Activated CD4-positive, alpha-beta T cell treated with anti-CD3 and anti-CD28 coated beads for 36 hours (primary cell): ENCODE measurements around the gene NAALAD2. TPM values are rescaled to one million over a fixed set of nuclear protein-coding genes. Genes with fewer than 3 reads are reported as not detected.
"Not testable (repeated sequence)": the region's sequence is repeated elsewhere in the genome, so short reads cannot be mapped to it uniquely, and the experiment has no call there.

Experiments
- ATAC-seq: fragments of 200-7000 bp; cut with Tn5 transposase; one replicate; pipeline ENCODE4 v1.10.0; 2021; ENCODE audit warnings: mild to moderate bottlenecking, moderate library complexity
- CTCF ChIA-PET: fragments of 350-600 bp; sonication (Branson Sonifier 250); formaldehyde crosslinking; loops from one replicate; lab custom pipeline; 2021; ENCODE audit warnings: antibody characterized with exemption; lab: Charles Lee
- POLR2A ChIA-PET: fragments of 350-600 bp; sonication (Branson Sonifier 250); formaldehyde crosslinking; loops from one replicate; lab custom pipeline; 2021; ENCODE audit warnings: antibody characterized with exemption, inconsistent platforms; lab: Charles Lee
- DNase-seq: peaks from one replicate; pipeline ENCODE4 v3.0.0-alpha.2; 2020
- H3K27ac Mint-ChIP-seq: one replicate; pipeline ENCODE4 v1.8.0; 2021; ENCODE audit warnings: mixed read lengths
- H3K27me3 Mint-ChIP-seq: one replicate; pipeline ENCODE4 v1.8.0; 2021; ENCODE audit warnings: mixed read lengths
- H3K36me3 Mint-ChIP-seq: one replicate; pipeline ENCODE4 v1.8.0; 2021; ENCODE audit warnings: low read depth, mixed read lengths
- H3K4me1 Mint-ChIP-seq: one replicate; pipeline ENCODE4 v1.8.0; 2021; ENCODE audit warnings: mixed read lengths
- H3K4me3 Mint-ChIP-seq: one replicate; pipeline ENCODE4 v1.8.0; 2021; ENCODE audit warnings: mild to moderate bottlenecking, moderate library complexity, mixed read lengths
- H3K9me3 Mint-ChIP-seq: one replicate; pipeline ENCODE4 v1.8.0; 2021; ENCODE audit warnings: low read depth, mixed read lengths
- intact Hi-C, 2 experiments: fragments of 100-400 bp; cut with DNase I in 1 of 2; cut with micrococcal nuclease in 1 of 2; formaldehyde crosslinking; loops; one replicate each; pipeline versions ENCODE4 v1.14.2 to v1.15.1; 2022 to 2024; cut with DNase I, micrococcal nuclease
- total RNA-seq, 2 experiments: library from RNA; stranded (reverse); gene quantifications; one replicate each; pipeline ENCODE4 v1.2.3, GENCODE V29; 2021

The NAALAD2 gene
- total RNA-seq, 2 experiments from 2014 or later, result not detected

DNA sequence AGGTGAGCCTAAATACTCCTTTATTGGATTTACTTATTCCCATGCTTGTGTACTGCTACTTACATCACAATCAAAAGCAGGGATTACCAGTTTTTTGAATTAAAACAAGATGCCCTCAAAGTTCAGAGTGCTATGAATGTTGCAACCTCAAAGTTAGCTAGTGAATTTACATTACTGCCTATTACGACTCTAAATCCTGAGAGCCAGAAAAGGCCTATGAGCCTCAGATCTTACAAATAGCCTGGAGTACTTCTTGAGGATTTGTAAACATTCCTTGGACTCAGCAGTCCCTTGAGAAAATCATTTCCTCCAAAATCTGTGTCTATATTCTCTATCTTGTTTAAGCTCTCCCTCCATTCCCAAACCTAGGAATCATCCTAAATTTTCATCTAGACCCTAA lies 62.9 kb downstream of the NAALAD2 start:
- DNase-seq (no peak), ATAC-seq (no peak)
- ChIA-PET CTCF (interaction anchor here (0.8 to 0.9 kb wide), 2 partner anchors 12 to 607 kb away, joined by 3 read pairs; no protein-coding TSS in a partner anchor), POLR2A (no interaction called here)
- Mint-ChIP-seq H3K27me3 (no peaks in the 10 kb centered on the region), H3K9me3 (no peaks in the 10 kb centered on the region), H3K27ac (no peak overlapping the region), H3K36me3 (peaks cover 33% of the 10 kb centered on the region), H3K4me3 (no peak overlapping the region), H3K4me1 (peaks cover 6% of the 10 kb centered on the region)
- intact Hi-C loops, result no loop called here

DNA sequence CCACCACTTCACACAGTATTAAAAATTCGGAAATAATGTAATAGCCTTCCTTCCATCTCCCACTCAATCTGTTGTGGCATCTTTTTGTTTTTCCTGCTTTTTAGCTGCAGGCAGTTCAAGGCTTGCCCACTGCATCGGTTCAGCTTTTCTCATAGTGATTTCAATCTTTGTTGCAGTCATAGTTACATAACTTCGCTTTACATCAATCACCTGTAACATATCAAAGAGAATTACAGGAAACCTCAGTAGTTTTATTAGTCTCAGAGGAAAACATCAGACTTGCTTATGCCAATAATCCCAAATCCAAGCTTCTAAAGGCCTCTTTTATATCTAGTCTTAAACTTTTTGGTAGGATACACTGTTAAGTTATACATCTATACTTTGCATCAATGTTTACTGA lies 67.9 kb downstream of the NAALAD2 start:
- ChIA-PET CTCF (interaction anchor here (0.7 kb wide), 1 partner anchor 16 kb away, joined by 4 read pairs; no protein-coding TSS in a partner anchor), POLR2A (no interaction called here)
- H3K27me3 Mint-ChIP-seq, result no peaks in the 10 kb centered on the region
- DNase-seq (no peak), ATAC-seq (no peak)
- peaks cover 11% of the 10 kb centered on the region for H3K4me1 Mint-ChIP-seq
- intact Hi-C loops, result no loop called here
- no peak overlapping the region for H3K4me3 Mint-ChIP-seq
- peak overlapping the region; percentile 69 for H3K27ac Mint-ChIP-seq
- H3K9me3 Mint-ChIP-seq, result no peaks in the 10 kb centered on the region
- H3K36me3 Mint-ChIP-seq, result peaks cover 46% of the 10 kb centered on the region

DNA sequence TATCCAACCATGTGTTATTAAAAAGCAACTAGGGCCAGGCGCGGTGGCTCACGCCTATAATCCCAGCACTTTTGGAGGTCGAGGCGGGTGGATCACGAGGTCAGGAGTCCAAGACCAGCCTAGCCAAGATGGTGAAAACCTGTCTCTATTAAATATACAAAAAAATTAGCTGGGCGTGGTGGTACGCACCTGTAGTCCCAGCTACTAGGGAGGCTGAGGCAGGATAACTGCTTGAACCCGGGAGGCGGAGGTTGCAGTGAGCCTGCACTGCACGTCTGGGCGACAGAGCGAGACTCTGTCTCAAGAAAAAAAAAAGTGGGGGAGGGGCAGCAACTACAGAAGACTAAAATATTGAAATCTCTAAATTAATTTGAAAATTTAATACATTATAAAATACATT lies 69.9 kb downstream of the NAALAD2 start:
- Mint-ChIP-seq H3K36me3 (peaks cover 49% of the 10 kb centered on the region), H3K27ac (no peak overlapping the region), H3K27me3 (no peaks in the 10 kb centered on the region), H3K9me3 (no peaks in the 10 kb centered on the region), H3K4me1 (peaks cover 11% of the 10 kb centered on the region), H3K4me3 (no peak overlapping the region)
- ChIA-PET POLR2A (no interaction called here), CTCF (interaction anchor here (0.6 to 2.2 kb wide), 17 partner anchors 9 to 122 kb away, joined by 3 to 24 read pairs (median 4); partner anchors contain the start of genes CHORDC1 and NAALAD2)
- DNase-seq, result no peak
- ATAC-seq, result no peak
- intact Hi-C loops, result loop anchor here (2.0 kb wide), 2 partner anchors 18 to 254 kb away; partner anchors contain the start of gene CHORDC1 (in 1 of the 2)

DNA sequence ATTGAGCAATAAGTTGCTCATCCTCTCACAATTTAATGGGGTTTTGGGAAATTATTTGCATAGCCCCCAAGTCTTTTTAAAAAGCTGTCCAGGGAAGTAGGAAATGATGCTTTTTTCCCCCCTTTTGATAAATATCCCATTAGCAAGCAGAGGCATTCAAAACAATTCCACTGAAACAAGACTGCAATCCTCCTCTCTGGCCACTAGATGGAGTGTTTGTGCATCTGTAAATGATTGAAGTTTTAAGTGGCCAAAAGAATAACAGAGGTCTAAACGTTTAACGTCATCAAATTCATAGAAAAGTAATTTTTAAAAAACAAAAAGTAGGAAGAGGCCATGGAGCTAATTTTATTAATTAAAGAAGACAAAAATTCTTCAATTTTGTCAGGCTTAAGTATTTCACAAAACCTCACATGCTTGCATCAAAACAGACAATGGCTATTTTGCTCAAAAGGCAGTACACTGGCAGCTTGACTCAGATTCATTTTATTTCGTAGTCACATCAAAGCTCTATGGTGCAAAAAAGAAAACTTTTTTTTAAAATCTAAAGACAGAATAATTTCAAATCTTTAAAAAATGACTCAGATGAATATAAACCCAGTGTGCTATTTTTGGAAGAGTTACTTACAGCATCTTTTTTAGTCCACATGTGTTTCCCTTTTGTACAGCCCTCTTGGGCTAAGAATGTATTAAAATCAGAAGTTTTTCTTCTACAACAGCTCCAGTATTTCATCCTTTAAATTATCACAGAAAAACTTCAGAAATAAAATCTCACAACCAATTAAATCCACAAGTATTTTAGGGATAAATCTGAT lies 70.6 kb downstream of the NAALAD2 start:
- peak overlapping the region; percentile 39 for H3K27ac Mint-ChIP-seq
- H3K9me3 Mint-ChIP-seq, result no peaks in the 10 kb centered on the region
- intact Hi-C loops, result loop anchor here (1.0 to 2.0 kb wide), 3 partner anchors 18 to 254 kb away; partner anchors contain the start of gene CHORDC1 (in 2 of the 2)
- peaks cover 55% of the 10 kb centered on the region for H3K36me3 Mint-ChIP-seq
- ChIA-PET POLR2A (no interaction called here), CTCF (interaction anchor here (0.6 to 2.2 kb wide), 19 partner anchors 9 to 174 kb away, joined by 3 to 24 read pairs (median 3); partner anchors contain the start of genes CHORDC1 and NAALAD2)
- H3K4me1 Mint-ChIP-seq, result peaks cover 15% of the 10 kb centered on the region
- DNase-seq (peak; percentile 11), ATAC-seq (peak; percentile 42)
- H3K4me3 Mint-ChIP-seq, result no peak overlapping the region
- no peaks in the 10 kb centered on the region for H3K27me3 Mint-ChIP-seq

DNA sequence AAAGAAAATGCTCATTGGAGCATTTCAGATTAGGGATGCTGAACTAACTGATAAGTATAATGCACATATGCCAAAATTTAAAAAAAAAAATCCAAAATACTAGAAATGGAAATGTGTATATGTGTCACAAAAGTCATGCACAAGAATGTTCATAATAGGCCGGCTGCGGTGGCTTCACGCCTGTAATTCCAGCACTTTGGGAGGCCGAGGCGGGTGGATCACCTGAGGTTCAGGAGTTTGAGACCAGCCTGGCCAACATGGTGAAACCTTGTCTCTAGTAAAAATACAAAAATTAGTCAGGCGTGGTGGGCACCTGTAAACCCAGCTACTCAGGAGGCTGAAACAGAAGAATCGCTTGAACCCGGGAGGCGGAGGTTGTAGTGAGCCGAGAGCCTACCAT lies 73.5 kb downstream of the NAALAD2 start:
- DNase-seq, H3K27me3 Mint-ChIP-seq, CTCF ChIA-PET, POLR2A ChIA-PET, H3K27ac Mint-ChIP-seq, H3K4me3 Mint-ChIP-seq, intact Hi-C loops, ATAC-seq, H3K9me3 Mint-ChIP-seq: not testable (repeated sequence)
- peaks cover 48% of the 10 kb centered on the region for H3K36me3 Mint-ChIP-seq
- peaks cover 13% of the 10 kb centered on the region for H3K4me1 Mint-ChIP-seq

DNA sequence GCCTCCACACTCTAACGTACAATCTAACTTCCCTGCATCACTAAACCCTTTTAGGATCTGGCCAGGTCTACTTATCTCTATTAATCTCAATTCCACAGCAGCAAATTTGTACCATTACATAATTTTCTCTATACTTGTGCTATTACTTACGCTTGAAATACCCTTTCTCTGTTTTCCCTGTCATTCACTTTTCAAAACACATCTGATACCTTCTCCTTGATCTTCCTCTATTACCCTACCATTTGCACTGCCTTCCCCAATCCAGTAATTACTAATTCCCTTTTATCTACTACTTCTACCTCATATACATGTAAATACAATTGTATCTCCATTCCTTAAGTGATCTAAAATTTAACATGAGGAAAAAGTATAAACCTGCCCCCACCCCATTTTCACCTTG lies 74.4 kb downstream of the NAALAD2 start:
- ChIA-PET POLR2A (interaction anchor here (0.6 kb wide), 1 partner anchor 79 kb away, joined by 5 read pairs; no protein-coding TSS in a partner anchor), CTCF (interaction anchor here (1.0 kb wide), 1 partner anchor 16 kb away, joined by 4 read pairs; no protein-coding TSS in a partner anchor)
- Mint-ChIP-seq H3K27me3 (no peaks in the 10 kb centered on the region), H3K36me3 (peaks cover 51% of the 10 kb centered on the region), H3K4me3 (no peak overlapping the region), H3K9me3 (no peaks in the 10 kb centered on the region), H3K27ac (peak overlapping the region; percentile 38), H3K4me1 (peaks cover 13% of the 10 kb centered on the region)
- intact Hi-C loops, result no loop called here
- ATAC-seq, result no peak
- DNase-seq, result no peak

DNA sequence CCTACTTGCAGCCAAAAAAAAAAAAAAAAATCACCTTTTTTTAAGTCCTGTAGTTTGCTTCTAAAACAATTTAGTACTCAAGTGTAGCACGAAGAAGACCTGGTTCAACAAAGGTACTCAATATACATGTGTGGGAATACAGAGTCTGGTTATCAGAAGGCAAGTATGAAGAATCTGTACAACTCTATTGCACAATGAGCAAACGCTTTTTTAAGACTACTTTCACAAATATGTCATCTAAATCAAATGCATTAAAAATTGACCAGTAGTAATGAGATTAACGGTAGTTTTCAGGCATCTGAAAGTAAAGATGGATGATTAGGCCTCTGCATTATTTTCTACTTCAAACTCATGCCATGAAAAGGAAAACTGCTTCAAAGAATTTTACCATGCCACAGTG lies 78.9 kb downstream of the NAALAD2 start:
- Mint-ChIP-seq H3K4me3 (no peak overlapping the region), H3K27ac (peak overlapping the region; percentile 15), H3K4me1 (peaks cover 27% of the 10 kb centered on the region), H3K27me3 (no peaks in the 10 kb centered on the region), H3K36me3 (peaks cover 44% of the 10 kb centered on the region), H3K9me3 (no peaks in the 10 kb centered on the region)
- ATAC-seq (no peak), DNase-seq (no peak)
- intact Hi-C loops, result no loop called here
- ChIA-PET POLR2A (no interaction called here), CTCF (interaction anchor here (1.9 kb wide), 1 partner anchor 9 kb away, joined by 13 read pairs; no protein-coding TSS in a partner anchor)

DNA sequence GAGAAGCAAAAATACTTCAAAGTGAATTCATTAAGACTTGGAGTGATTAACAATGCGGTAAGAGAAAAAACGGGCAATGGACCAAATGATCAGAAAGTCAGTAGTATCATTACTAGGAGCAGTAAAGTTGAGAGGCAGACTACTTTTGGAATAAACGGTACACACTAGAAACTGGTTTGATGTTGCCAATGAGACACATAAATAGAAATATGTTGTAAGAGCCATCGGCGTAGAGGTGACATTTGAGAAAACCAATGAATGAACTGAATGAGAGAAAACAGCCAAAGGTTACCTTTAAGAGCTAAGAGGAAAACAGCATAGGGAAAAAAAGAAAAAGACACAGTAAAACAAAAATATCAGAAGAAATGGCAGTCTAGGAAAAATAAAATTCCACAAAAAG lies 82.1 kb downstream of the NAALAD2 start:
- Mint-ChIP-seq H3K4me1 (peaks cover 52% of the 10 kb centered on the region), H3K4me3 (no peak overlapping the region), H3K27me3 (no peaks in the 10 kb centered on the region), H3K9me3 (no peaks in the 10 kb centered on the region), H3K36me3 (peaks cover 52% of the 10 kb centered on the region), H3K27ac (peak overlapping the region; percentile 63)
- POLR2A ChIA-PET, result no interaction called here
- DNase-seq (no peak), ATAC-seq (no peak)
- CTCF ChIA-PET, result interaction anchor here (1.1 kb wide), 1 partner anchor 11 kb away, joined by 3 read pairs; no protein-coding TSS in a partner anchor
- intact Hi-C loops, result no loop called here

DNA sequence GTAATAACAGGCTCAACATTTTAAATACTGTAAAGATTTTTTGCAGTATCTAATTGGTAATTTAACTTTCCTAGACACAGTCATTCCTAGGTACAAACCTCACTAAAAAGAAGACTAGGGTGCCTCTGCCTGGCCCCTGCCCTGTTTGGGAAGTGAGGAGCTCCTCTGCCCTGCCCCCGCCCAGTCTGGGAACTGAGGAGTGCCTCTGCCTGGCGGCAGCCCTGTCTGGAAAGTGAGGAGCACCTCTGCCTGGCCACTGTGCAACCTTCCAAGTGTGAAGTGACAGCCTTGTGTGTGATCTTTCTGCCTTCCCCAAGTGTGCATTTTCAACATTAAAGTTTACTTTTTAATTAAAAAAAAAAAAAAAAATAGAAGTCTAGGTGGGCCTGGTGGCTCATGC lies 84.1 kb downstream of the NAALAD2 start:
- peaks cover 48% of the 10 kb centered on the region for H3K36me3 Mint-ChIP-seq
- DNase-seq (peak; percentile 31), ATAC-seq (no peak)
- H3K27ac Mint-ChIP-seq, result no peak overlapping the region
- no peaks in the 10 kb centered on the region for H3K9me3 Mint-ChIP-seq
- H3K27me3 Mint-ChIP-seq, result no peaks in the 10 kb centered on the region
- intact Hi-C loops, result no loop called here
- ChIA-PET POLR2A (no interaction called here), CTCF (interaction anchor here (0.5 to 1.0 kb wide), 2 partner anchors 14 to 16 kb away, joined by 3 to 4 read pairs; no protein-coding TSS in a partner anchor)
- peaks cover 52% of the 10 kb centered on the region for H3K4me1 Mint-ChIP-seq
- H3K4me3 Mint-ChIP-seq, result no peak overlapping the region

DNA sequence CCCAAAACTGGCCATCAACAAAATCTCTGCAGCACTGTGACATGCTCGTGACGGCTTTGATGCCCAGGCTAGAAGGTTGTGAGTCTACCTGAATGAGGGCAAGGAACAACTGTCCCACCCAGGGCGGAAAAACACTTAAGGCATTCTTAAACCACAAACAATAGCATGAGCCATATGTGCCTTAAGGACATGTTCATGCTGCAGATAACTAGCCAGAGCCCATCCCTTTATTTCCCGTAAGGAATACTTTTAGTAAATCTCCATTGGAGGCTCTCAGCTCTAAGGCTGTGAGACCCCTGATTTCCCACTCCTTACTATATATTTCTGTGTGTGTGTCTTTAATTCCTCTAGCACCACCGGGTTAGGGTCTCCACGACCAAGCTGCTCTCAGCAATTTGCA lies 85.0 kb downstream of the NAALAD2 start:
- H3K36me3 Mint-ChIP-seq, result peaks cover 45% of the 10 kb centered on the region
- CTCF ChIA-PET, result interaction anchor here (5.2 kb wide), 1 partner anchor 15 kb away, joined by 24 read pairs; no protein-coding TSS in a partner anchor
- DNase-seq, result no peak
- no peaks in the 10 kb centered on the region for H3K27me3 Mint-ChIP-seq
- no peaks in the 10 kb centered on the region for H3K9me3 Mint-ChIP-seq
- peak overlapping the region; percentile 78 for H3K27ac Mint-ChIP-seq
- peak overlapping the region; percentile 94 for H3K4me3 Mint-ChIP-seq
- intact Hi-C loops, result no loop called here
- H3K4me1 Mint-ChIP-seq, result peaks cover 54% of the 10 kb centered on the region
- POLR2A ChIA-PET, result no interaction called here
- ATAC-seq, result no peak

DNA sequence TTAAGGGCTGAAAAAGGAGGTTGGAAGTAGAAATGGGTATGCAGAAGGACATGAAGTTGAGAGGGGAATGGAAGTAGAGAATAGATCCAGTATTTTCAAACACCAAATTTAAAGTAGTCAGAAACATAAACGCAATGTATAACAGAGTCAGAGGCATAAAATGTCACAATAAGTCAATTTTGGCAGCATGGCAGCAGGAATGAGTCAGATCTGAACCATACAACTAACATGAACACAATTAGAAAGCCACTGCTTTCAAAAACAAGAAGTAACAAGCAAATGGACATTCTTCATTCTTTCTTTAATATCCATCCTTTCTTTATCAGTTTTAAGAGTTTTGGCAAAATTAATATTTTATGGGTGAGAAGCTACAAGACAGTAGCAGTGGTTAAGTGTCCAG lies 85.9 kb downstream of the NAALAD2 start:
- peaks cover 54% of the 10 kb centered on the region for H3K4me1 Mint-ChIP-seq
- intact Hi-C loops, result no loop called here
- ChIA-PET POLR2A (no interaction called here), CTCF (interaction anchor here (5.2 kb wide), 1 partner anchor 15 kb away, joined by 24 read pairs; no protein-coding TSS in a partner anchor)
- DNase-seq, result peak; percentile 10
- peak overlapping the region; percentile 94 for H3K4me3 Mint-ChIP-seq
- ATAC-seq, result no peak
- no peaks in the 10 kb centered on the region for H3K9me3 Mint-ChIP-seq
- H3K27ac Mint-ChIP-seq, result peak overlapping the region; percentile 39
- H3K36me3 Mint-ChIP-seq, result peaks cover 45% of the 10 kb centered on the region
- H3K27me3 Mint-ChIP-seq, result no peaks in the 10 kb centered on the region
